GM06990 (cell line): Measurements from ENCODE around the gene PSMB2.

Experiments
- DNase-seq: peaks from one replicate; pipeline ENCODE4 v3.0.0-alpha.2; 2011; ENCODE audit not compliant: insufficient read length; ENCODE audit errors: extremely low read depth
- H3K27me3 ChIP-seq: replicated peaks from 2 replicates; pipeline ENCODE4 v1.6.0; 2011; ENCODE audit warnings: low read length; ENCODE audit not compliant: control insufficient read depth, insufficient read depth
- H3K36me3 ChIP-seq: 2 replicates; pipeline ENCODE4 v1.5.1; 2011; ENCODE audit warnings: low read length; ENCODE audit not compliant: control insufficient read depth, insufficient read depth
- H3K4me3 ChIP-seq: replicated peaks from 2 replicates; pipeline ENCODE4 v1.5.1; 2011; ENCODE audit warnings: low read depth, mild to moderate bottlenecking, control low read depth, low read length
- TF ChIP-seq, protein P1 (sequence below): IDR thresholded peaks from 2 replicates; pipeline ENCODE4 v1.5.1; 2011; ENCODE audit warnings: low read length, control low read depth, mild to moderate bottlenecking, inconsistent platforms; ENCODE audit not compliant: insufficient read depth, poor library complexity, severe bottlenecking

The PSMB2 gene

DNA sequence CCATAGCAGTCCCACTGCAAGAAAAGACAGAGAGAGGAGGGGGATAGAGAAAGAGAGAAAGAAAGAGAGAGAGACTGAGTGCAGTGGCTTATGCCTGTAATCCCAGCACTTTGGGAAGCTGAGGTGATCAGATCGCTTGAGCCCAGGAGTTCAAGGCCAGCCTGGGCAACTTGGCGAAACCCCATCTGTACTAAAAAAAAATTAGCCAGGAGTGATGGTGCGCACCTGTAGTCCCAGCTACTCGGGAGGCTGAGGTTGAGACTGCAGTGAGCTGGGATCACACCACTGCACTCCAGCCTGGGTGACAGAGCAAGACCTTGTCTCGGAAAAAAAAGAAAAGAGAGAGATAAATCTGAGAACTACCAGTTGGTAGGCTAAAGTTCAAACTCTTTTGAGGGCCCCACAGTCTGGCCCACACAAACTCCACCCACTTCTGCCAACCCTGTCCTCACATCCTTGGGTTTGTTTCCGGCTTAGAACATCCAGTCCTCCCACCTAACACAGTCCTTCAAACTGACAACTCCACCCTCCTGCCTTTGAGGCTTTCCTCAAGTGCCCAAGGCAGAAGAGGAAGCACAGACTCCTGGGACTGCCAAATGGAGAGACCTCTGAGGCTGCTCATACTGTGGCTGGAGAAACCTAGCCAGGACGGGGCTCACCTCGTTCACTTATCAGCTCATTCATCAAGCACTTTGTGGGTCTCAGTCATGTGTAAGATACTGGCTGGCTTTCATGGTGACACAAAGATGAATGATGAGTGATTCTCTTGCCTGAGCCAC is 48.1 kb downstream of the PSMB2 start:
- Histone ChIP-seq H3K36me3 (peaks cover 2% of the 10 kb centered on the region), H3K4me3 (no peak overlapping the region), H3K27me3 (no peaks in the 10 kb centered on the region)
- DNase-seq: no peak
- TF ChIP-seq, protein P1, sequence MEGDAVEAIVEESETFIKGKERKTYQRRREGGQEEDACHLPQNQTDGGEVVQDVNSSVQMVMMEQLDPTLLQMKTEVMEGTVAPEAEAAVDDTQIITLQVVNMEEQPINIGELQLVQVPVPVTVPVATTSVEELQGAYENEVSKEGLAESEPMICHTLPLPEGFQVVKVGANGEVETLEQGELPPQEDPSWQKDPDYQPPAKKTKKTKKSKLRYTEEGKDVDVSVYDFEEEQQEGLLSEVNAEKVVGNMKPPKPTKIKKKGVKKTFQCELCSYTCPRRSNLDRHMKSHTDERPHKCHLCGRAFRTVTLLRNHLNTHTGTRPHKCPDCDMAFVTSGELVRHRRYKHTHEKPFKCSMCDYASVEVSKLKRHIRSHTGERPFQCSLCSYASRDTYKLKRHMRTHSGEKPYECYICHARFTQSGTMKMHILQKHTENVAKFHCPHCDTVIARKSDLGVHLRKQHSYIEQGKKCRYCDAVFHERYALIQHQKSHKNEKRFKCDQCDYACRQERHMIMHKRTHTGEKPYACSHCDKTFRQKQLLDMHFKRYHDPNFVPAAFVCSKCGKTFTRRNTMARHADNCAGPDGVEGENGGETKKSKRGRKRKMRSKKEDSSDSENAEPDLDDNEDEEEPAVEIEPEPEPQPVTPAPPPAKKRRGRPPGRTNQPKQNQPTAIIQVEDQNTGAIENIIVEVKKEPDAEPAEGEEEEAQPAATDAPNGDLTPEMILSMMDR: no peak

DNA sequence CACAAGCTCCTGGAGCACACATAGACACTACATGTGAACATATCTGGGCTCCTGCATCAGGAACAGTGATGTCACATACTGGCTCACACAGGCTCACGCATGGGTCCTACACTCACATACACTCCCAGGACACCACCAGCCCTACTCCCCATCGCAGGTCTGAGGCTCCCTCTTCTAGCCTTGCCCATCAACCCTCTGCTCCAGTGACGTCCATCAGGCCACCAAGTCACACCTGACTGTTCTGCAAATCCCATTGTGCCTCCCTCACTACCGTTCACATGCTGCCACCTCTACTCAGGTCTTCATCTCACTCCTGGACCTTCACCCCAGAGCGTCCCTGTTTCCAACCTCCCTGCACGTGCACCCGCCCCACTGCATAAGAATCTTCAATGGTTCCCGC is 50.1 kb downstream of the PSMB2 start:
- DNase-seq: no peak
- Histone ChIP-seq H3K36me3 (peaks cover 2% of the 10 kb centered on the region; the same call in 1 of the 2 replicates), H3K27me3 (no peaks in the 10 kb centered on the region), H3K4me3 (no peak overlapping the region)
- TF ChIP-seq, protein P1: no peak

DNA sequence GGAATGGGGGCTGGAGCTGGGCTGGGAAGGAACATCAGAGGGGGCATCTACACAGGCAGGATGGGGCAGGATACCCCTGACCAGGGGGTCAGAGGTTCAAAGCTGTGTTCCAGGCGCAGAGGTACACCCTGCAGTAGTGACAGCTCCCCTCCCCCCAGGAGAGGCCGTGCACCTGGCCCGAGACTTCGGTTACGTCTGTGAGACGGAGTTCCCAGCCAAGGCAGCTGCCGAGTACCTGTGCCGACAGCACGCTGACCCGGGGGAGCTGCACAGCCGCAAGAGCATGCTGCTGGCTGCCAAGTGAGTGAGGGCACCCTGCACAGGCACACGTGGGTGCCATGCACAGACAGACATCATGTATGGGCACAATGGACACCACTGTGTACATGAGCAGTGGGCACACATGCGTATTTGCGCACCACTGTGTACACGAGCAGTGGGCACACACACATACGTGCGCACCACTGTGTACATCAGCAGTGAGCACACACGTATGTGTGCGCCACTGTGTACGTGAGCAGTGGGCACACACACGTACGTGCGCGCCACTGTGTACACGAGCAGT is 50.8 kb downstream of the PSMB2 start:
- DNase-seq: no peak
- no peaks in the 10 kb centered on the region; the same call in 1 of the 2 replicates for H3K36me3 ChIP-seq
- no peak overlapping the region for H3K4me3 ChIP-seq
- TF ChIP-seq, protein P1: no peak
- no peaks in the 10 kb centered on the region for H3K27me3 ChIP-seq

DNA sequence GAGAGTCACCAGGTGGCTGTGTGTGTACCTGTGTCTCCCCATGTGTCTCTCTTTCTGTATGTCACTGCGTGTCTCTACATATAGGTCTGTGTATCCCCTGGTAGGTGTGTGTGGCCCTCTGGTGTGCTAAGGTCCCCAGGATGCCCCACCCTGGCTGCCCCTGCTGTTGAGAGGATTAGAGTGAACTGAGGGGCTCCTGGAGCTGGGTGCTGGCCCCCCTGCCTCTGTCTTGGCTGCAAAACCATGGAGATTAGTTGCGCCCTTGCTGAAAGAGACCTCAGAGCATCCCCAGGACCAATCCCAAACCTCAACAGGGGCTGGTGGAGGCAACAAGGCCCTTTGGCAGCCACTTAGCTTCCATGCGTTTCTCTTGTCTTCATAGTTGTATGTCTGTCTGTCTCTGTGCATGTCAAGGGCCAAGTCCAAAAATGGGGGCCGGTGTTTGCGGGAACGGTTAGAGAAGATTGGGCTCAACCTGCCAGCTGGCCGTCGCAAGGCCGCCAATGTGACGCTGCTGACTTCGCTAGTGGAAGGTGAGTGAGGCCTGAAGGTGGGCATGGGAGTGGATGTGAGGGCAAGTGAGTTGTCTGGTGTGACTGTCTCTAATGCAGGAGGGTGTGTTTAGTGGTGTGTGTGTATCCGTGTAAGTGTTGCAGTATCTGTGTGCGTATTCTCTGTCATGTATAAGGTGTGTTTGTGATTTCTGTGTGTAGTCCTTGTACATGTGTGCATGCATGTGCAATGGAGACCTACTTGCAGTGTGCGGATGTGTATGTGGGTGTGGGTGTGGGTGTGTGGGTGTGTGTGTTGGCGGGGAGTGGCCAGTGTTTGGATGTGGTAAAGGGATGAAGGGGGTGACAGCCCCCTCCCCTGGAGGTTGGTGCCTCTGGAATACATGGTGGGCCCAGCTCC is 51.6 kb downstream of the PSMB2 start:
- H3K27me3 ChIP-seq: no peaks in the 10 kb centered on the region
- DNase-seq: no peak
- TF ChIP-seq, protein P1: no peak
- no peak overlapping the region for H3K4me3 ChIP-seq
- H3K36me3 ChIP-seq: no peaks in the 10 kb centered on the region; the same call in 1 of the 2 replicates

DNA sequence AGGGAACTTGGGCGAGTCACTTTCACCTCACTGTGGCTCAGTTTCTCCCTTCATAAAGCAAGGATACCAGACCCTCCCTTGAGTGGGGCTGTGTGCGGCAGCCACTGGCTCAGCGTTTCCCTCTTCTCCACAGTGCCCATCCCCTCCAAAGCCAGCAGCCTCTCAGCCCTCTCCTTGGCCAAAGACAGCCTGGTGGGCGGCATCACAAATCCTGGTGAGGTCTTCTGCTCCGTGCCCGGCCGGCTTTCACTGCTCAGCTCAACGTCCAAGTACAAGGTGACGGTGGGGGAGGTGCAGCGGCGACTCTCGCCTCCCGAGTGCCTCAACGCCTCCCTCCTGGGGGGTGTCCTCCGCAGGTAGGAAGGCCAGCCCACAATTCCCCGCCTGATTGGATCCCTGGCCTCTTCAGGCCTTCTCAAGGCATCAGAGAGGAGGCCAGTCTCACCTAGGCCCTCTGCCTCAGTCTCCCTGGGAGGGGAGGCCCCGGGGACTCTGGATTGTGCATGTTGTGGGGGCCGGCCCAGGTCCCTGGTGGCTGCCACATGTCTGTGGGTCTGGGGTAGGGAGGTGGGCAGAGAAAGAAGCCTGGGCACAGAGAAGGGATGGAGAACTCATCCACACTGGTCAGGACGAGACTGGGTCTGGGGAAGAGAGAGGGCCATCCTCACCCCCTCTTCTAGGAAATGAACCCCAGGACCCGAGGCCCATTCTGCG is 53.0 kb downstream of the PSMB2 start:
- H3K4me3 ChIP-seq: no peak overlapping the region
- no peak for DNase-seq
- no peaks in the 10 kb centered on the region for H3K27me3 ChIP-seq
- TF ChIP-seq, protein P1: no peak
- no peaks in the 10 kb centered on the region for H3K36me3 ChIP-seq
